A549 (cell line): ENCODE data around the gene F11R.

ENCODE experiments used
- JUN ChIP-seq, 2 experiments: fragments of >200 bp; sonication (Bioruptor Twin); formaldehyde crosslinking; IDR thresholded peaks; 2 replicates in 1 of 2; 3 replicates in 1 of 2; pipeline ENCODE4 v1.6.1; 2016 to 2017
- POLR2A ChIP-seq: IDR thresholded peaks from 2 replicates; pipeline ENCODE4 v1.6.1; 2012; ENCODE audit warnings: mild to moderate bottlenecking, low read length
- RAD21 ChIP-seq, 2 experiments: fragments of >200 bp in 1 of 2; sonication (Bioruptor Twin) in 1 of 2; formaldehyde crosslinking in 1 of 2; IDR thresholded peaks in 1 of 2; conservative IDR thresholded peaks in 1 of 2; 2 replicates in 1 of 2; 3 replicates in 1 of 2; pipeline ENCODE4 v1.6.1; 2012 to 2018; ENCODE audit warnings: inconsistent platforms in 1 of 2
- USF2 ChIP-seq: fragments of 450-650 bp; IDR thresholded peaks from 2 replicates; pipeline ENCODE4 v1.6.1; 2014; ENCODE audit warnings: antibody characterized with exemption

GRCh38 chr1:161037661-161038522 is 16.9 kb upstream of the F11R start:
- TF ChIP-seq USF2 (no peak), POLR2A (no peak), JUN (IDR thresholded peaks at IDR 0.05) (no peak), RAD21 (conservative IDR thresholded peaks at IDR 0.05 in 1 of 2, IDR thresholded peaks at IDR 0.05 in 1 of 2) (no peak)
